Keratinocyte (primary cell): ENCODE results near the gene ZNF428.

Source experiments
- EZH2 ChIP-seq: IDR thresholded peaks from one replicate; pipeline ENCODE4 v1.6.1; 2012; ENCODE audit warnings: inconsistent platforms, mild to moderate bottlenecking, low read length, moderate library complexity
- TF ChIP-seq, protein P1 (sequence below), 3 experiments: IDR thresholded peaks in 1 of 3; conservative IDR thresholded peaks in 1 of 3; optimal IDR thresholded peaks in 1 of 3; 2 replicates in 2 of 3; 3 replicates in 1 of 3; pipeline versions ENCODE3 to v1.5.1; 2011; ENCODE audit warnings: low read length in 3 of 3, mild to moderate bottlenecking in 3 of 3, moderate library complexity in 2 of 3, control low read depth in 1 of 3, inconsistent platforms in 1 of 3; ENCODE audit not compliant: insufficient read depth in 2 of 3; ENCODE audit errors: extremely low read depth in 1 of 3

DNA sequence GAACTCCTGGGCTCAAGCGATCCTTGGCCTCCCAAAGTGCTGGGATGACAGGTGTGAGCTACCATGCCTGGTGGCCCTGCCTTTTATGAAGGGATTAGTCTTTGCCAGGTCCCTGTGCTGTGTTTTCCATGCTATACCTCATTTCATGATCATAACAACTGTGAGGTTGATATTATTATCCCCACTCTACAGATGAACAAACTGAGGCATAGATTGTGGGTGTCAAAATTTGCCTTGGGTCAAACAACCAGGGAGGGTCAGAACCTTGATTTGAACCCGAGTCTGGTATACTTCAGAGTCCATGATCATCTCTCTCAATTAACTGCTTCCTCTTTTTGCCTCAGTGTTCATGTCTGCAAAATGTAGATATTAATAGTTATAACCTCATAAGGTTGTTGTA, 36.9 kb downstream of the ZNF428 start:
- TF ChIP-seq, protein P1, sequence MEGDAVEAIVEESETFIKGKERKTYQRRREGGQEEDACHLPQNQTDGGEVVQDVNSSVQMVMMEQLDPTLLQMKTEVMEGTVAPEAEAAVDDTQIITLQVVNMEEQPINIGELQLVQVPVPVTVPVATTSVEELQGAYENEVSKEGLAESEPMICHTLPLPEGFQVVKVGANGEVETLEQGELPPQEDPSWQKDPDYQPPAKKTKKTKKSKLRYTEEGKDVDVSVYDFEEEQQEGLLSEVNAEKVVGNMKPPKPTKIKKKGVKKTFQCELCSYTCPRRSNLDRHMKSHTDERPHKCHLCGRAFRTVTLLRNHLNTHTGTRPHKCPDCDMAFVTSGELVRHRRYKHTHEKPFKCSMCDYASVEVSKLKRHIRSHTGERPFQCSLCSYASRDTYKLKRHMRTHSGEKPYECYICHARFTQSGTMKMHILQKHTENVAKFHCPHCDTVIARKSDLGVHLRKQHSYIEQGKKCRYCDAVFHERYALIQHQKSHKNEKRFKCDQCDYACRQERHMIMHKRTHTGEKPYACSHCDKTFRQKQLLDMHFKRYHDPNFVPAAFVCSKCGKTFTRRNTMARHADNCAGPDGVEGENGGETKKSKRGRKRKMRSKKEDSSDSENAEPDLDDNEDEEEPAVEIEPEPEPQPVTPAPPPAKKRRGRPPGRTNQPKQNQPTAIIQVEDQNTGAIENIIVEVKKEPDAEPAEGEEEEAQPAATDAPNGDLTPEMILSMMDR (optimal IDR thresholded peaks at IDR 0.05 in 1 of 3, IDR thresholded peaks at IDR 0.05 in 1 of 3, conservative IDR thresholded peaks at IDR 0.05 in 1 of 3; ENCODE audit: extremely low read depth in 1 of 3, insufficient read depth in 2 of 3, low read length in 3 of 3): no peak
- TF ChIP-seq EZH2: no peak
